Renal pelvis (tissue), 12 donors: ENCODE data around the gene EML6. TPM values are rescaled to one million over a fixed set of nuclear protein-coding genes. Genes with fewer than 3 reads are reported as not detected.
"Not testable (repeated sequence)": the region's sequence is repeated elsewhere in the genome, so short reads cannot be mapped to it uniquely, and the experiment has no call there.

Experiments used
- DNase-seq: peaks from one replicate; pipeline ENCODE4 v3.0.0-alpha.2; 2013
- long read RNA-seq, 16 experiments: transcript quantifications; one replicate each; lab custom pipeline, GENCODE V29; 2026
- polyA plus RNA-seq, 3 donors: library from polyadenylated mRNA; unstranded; fragments of 120-200 nt; gene quantifications; one replicate each; pipeline ENCODE4 v1.2.1, GENCODE V29; 2013; ENCODE audit not compliant: insufficient read length in 3 of 3

The EML6 gene
- polyA plus RNA-seq, result 10 to 100 TPM; 11.8 to 21.9 (median 18.5) TPM
- long read RNA-seq, donor 1, partial matches to known transcripts, result 116 of 381 reads
- long read RNA-seq, donor 1, other reads (novel, unspliced or antisense), result 264 of 381 reads
- long read RNA-seq, donor 2, result 0 reads
- long read RNA-seq, donor 3, result 0 reads
- long read RNA-seq, donor 4, result 0 reads
- long read RNA-seq, donor 5, result 0 reads
- long read RNA-seq, donor 6, result 0 reads
- long read RNA-seq, donor 7, result 0 reads
- long read RNA-seq, donor 8, result 0 reads
- long read RNA-seq, donor 9, partial matches to known transcripts, result 0 of 1 reads
- long read RNA-seq, donor 9, other reads (novel, unspliced or antisense), result 0 of 1 reads
- long read RNA-seq, donor 10, partial matches to known transcripts, result 87 of 294 reads
- long read RNA-seq, donor 10, other reads (novel, unspliced or antisense), result 206 of 294 reads
- long read RNA-seq, donor 11, result 0 reads
- long read RNA-seq, donor 12, partial matches to known transcripts, result 113 of 364 reads
- long read RNA-seq, donor 12, other reads (novel, unspliced or antisense), result 251 of 364 reads
- long read RNA-seq, donor 13, partial matches to known transcripts, result 96 of 199 reads
- long read RNA-seq, donor 13, other reads (novel, unspliced or antisense), result 103 of 199 reads
- long read RNA-seq, donor 14, result 0 reads
- long read RNA-seq, donor 15, result 0 reads
- long read RNA-seq, donor 16, result 0 reads

- DNase-seq, result peak; percentile 97
These were observed at the start of gene EML6 for GRCh38 chr2:54723131-54723995. TSS of gene EML6 (plus strand) at chr2:54723662. CDS start at chr2:54725062, 1,400 bp downstream.

- DNase-seq, result no peak
These were observed 48.2 kb upstream of the EML6 start for GRCh38 chr2:54675281-54675680.

- no peak for DNase-seq
These were observed 47.7 kb upstream of the EML6 start for GRCh38 chr2:54675738-54676137.

GRCh38 chr2:54676656-54677055 lies 46.8 kb upstream of the EML6 start:
- no peak for DNase-seq

GRCh38 chr2:54677476-54678265 lies 45.8 kb upstream of the EML6 start:
- DNase-seq, result no peak

- DNase-seq, result no peak
These were observed 44.7 kb upstream of the EML6 start for GRCh38 chr2:54678719-54679118.

- DNase-seq, result no peak
These were observed 42.9 kb upstream of the EML6 start for GRCh38 chr2:54680397-54681041.

GRCh38 chr2:54681416-54681815 lies 42.0 kb upstream of the EML6 start:
- DNase-seq, result no peak

GRCh38 chr2:54683596-54683995 lies 39.9 kb upstream of the EML6 start:
- DNase-seq, result no peak

- DNase-seq, result no peak
These were observed 38.1 kb upstream of the EML6 start for GRCh38 chr2:54685263-54685775.

GRCh38 chr2:54687595-54688152 lies 35.8 kb upstream of the EML6 start:
- no peak for DNase-seq

- DNase-seq, result no peak
These were observed 31.9 kb upstream of the EML6 start for GRCh38 chr2:54691445-54692135.

- no peak for DNase-seq
These were observed 30.9 kb upstream of the EML6 start for GRCh38 chr2:54692556-54692955.

GRCh38 chr2:54695378-54695777 lies 28.1 kb upstream of the EML6 start:
- DNase-seq, result no peak

- DNase-seq, result no peak
These were observed 25.5 kb upstream of the EML6 start for GRCh38 chr2:54697934-54698333.

- not testable (repeated sequence) for DNase-seq
These were observed 24.5 kb upstream of the EML6 start for GRCh38 chr2:54698926-54699325.

- DNase-seq, result no peak
These were observed 23.8 kb upstream of the EML6 start for GRCh38 chr2:54699665-54700064.

- DNase-seq, result no peak
These were observed 22.4 kb upstream of the EML6 start for GRCh38 chr2:54701029-54701428.

GRCh38 chr2:54704238-54704637 lies 19.2 kb upstream of the EML6 start:
- DNase-seq, result no peak
